Effector memory CD8-positive, alpha-beta T cell (primary cell): Measurements from ENCODE around the gene DCUN1D3.

Experiments used
- ATAC-seq: fragments of 150-1000 bp; cut with Tn5 transposase; replicated peaks from 2 replicates; pipeline ENCODE4 v1.10.0; 2021; ENCODE audit warnings: mild to moderate bottlenecking, moderate library complexity
- DNase-seq, 3 experiments: peaks; one replicate each; pipeline ENCODE4 v3.0.0; 2021
- H3K27ac Mint-ChIP-seq, 2 donors: one replicate each; pipeline ENCODE4 v1.8.0; 2022; ENCODE audit warnings: mild to moderate bottlenecking in 2 of 2, mixed read lengths in 2 of 2, moderate library complexity in 2 of 2
- H3K27me3 Mint-ChIP-seq, 2 donors: one replicate each; pipeline ENCODE4 v1.8.0; 2022; ENCODE audit warnings: mixed read lengths in 2 of 2
- H3K36me3 Mint-ChIP-seq: one replicate; pipeline ENCODE4 v1.8.0; 2022; ENCODE audit warnings: mild to moderate bottlenecking, moderate library complexity, mixed read lengths; ENCODE audit not compliant: insufficient read depth
- H3K4me1 Mint-ChIP-seq, 2 donors: one replicate each; pipeline ENCODE4 v1.8.0; 2022; ENCODE audit warnings: low read depth in 2 of 2, mixed read lengths in 2 of 2
- H3K4me3 Mint-ChIP-seq, 2 donors: one replicate each; pipeline ENCODE4 v1.8.0; 2022; ENCODE audit warnings: mild to moderate bottlenecking in 2 of 2, mixed read lengths in 2 of 2, moderate library complexity in 2 of 2
- H3K9me3 Mint-ChIP-seq, 2 donors: one replicate each; pipeline ENCODE4 v1.8.0; 2022; ENCODE audit warnings: mixed read lengths in 2 of 2

DCUN1D3 gene

GRCh38 chr16:20897253-20897897, 2.8 kb downstream of the DCUN1D3 start:
- Mint-ChIP-seq H3K27ac (peak overlapping the region in 1 of 2 donors; percentile 99), H3K36me3 (peaks cover 31% of the 10 kb centered on the region), H3K27me3 (no peaks in the 10 kb centered on the region), H3K9me3 (no peaks in the 10 kb centered on the region), H3K4me1 (peaks cover 42 to 49% of the 10 kb centered on the region in 2 donors), H3K4me3 (no peak overlapping the region)
- ATAC-seq = no peak
- DNase-seq = no peak

DNA sequence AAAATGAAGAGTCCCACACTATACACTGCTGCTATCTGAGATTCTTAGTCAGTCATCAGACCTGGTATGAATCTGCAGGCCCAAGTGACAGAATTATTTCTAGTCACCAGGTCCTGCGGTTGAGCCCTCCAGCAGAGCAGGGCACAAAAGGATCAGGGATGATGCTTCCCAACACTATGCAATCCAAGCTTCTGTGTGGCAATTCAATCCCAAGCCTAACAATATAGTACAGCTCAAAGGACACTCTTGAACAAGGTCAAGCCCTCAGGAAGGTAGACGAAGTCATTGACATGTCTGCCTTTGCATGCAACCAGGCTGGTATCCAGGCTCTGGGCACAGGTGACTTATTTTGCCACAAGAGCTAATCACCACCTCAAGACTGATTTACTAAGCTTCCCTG, 5.8 kb downstream of the DCUN1D3 start:
- Mint-ChIP-seq H3K4me1 (peaks cover 19 to 20% of the 10 kb centered on the region in 2 donors), H3K4me3 (no peak overlapping the region), H3K9me3 (no peaks in the 10 kb centered on the region), H3K27me3 (no peaks in the 10 kb centered on the region), H3K36me3 (peaks cover 21% of the 10 kb centered on the region), H3K27ac (no peak overlapping the region)
- DNase-seq (no peak), ATAC-seq (no peak)

- Mint-ChIP-seq H3K4me1 (peaks cover 7 to 13% of the 10 kb centered on the region in 2 donors), H3K36me3 (peaks cover 15% of the 10 kb centered on the region), H3K27ac (no peak overlapping the region), H3K27me3 (no peaks in the 10 kb centered on the region), H3K4me3 (no peak overlapping the region), H3K9me3 (no peaks in the 10 kb centered on the region)
- DNase-seq (no peak), ATAC-seq (no peak)
Observed at GRCh38 chr16:20889625-20890275, 10.4 kb downstream of the DCUN1D3 start.

GRCh38 chr16:20887207-20887606, 13.0 kb downstream of the DCUN1D3 start:
- ATAC-seq = no peak
- Mint-ChIP-seq H3K4me1 (peaks cover 6 to 8% of the 10 kb centered on the region in 2 donors), H3K9me3 (no peaks in the 10 kb centered on the region), H3K27ac (no peak overlapping the region), H3K36me3 (peaks cover 7% of the 10 kb centered on the region), H3K4me3 (no peak overlapping the region), H3K27me3 (no peaks in the 10 kb centered on the region)
- DNase-seq = no peak

DNA sequence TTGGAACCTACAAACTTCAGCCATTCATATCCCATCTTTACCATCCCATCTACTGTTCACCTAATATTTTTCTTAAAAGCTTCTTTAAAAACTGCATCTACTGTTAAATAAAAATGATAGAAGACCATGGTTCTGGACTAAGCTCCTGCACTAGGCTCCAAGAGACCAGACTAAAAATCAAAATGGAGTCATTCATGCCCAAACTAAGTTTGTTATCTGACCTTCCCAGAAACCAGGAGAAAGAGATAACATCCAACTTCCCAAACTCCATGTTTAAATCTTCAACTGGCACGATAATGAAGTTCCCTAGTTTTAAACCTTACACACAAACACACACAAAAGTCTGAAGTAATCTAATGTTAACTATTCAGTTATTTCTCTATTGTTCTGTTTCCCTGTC, 13.8 kb downstream of the DCUN1D3 start:
- DNase-seq (no peak), ATAC-seq (no peak)
- no peaks in the 10 kb centered on the region for H3K27me3 Mint-ChIP-seq
- no peak overlapping the region for H3K4me3 Mint-ChIP-seq
- H3K4me1 Mint-ChIP-seq = peaks cover 6 to 8% of the 10 kb centered on the region in 2 donors
- peaks cover 4% of the 10 kb centered on the region for H3K36me3 Mint-ChIP-seq
- H3K9me3 Mint-ChIP-seq = no peaks in the 10 kb centered on the region
- no peak overlapping the region for H3K27ac Mint-ChIP-seq

DNA sequence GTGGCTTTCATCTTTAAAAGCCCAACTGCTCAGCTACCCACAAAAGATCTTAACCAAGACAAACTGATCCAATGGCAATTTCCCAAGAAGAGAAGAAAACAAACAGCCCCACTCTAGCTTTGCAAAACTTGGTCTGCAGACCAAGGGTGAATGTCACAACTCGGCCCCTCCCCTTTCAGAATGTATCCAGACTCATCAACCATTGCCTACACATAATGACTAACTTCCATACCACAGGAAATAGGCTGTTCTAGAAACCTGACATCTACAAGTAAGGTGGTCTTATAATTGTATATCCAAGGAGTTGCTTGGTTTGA, 16.0 kb downstream of the DCUN1D3 start:
- H3K4me1 Mint-ChIP-seq = peaks cover 11 to 19% of the 10 kb centered on the region in 2 donors
- no peak for ATAC-seq

GRCh38 chr16:20883554-20884239, 16.5 kb downstream of the DCUN1D3 start:
- Mint-ChIP-seq H3K27me3 (no peaks in the 10 kb centered on the region), H3K27ac (no peak overlapping the region), H3K4me3 (no peak overlapping the region), H3K9me3 (no peaks in the 10 kb centered on the region), H3K4me1 (peaks cover 13 to 23% of the 10 kb centered on the region in 2 donors), H3K36me3 (peaks cover 5% of the 10 kb centered on the region)
- ATAC-seq (no peak), DNase-seq (no peak)

More for the DNA sequence above, 16.0 kb downstream of the DCUN1D3 start:
- no peak for DNase-seq
- Mint-ChIP-seq H3K9me3 (no peaks in the 10 kb centered on the region), H3K36me3 (peaks cover 5% of the 10 kb centered on the region), H3K27me3 (no peaks in the 10 kb centered on the region), H3K4me3 (no peak overlapping the region), H3K27ac (no peak overlapping the region)

DNA sequence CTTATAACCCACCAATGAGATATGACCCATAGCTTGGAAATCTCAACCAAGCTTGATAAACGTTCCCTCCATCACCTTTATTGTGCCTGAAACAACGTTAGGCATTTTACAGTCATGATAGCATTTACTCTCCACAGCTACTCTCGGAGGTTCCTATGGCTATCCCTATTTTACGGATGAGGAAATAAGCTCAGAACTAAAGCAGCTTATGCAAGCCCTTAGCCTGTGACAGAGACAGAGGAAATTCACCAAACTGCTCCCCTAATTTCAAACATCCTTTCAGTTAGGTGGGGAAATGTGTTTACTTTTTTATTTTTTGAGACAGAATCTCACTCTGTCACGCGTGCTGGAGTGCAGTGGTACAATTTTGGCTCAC, 18.7 kb downstream of the DCUN1D3 start:
- Mint-ChIP-seq H3K4me3 (no peak overlapping the region), H3K36me3 (peaks cover 5% of the 10 kb centered on the region)
- no peak for ATAC-seq

GRCh38 chr16:20880867-20881502, 19.2 kb downstream of the DCUN1D3 start:
- ATAC-seq (no peak), DNase-seq (no peak)
- H3K9me3 Mint-ChIP-seq = no peaks in the 10 kb centered on the region
- no peak overlapping the region for H3K4me3 Mint-ChIP-seq
- peak overlapping the region in 1 of 2 donors; percentile 52 for H3K27ac Mint-ChIP-seq
- no peaks in the 10 kb centered on the region for H3K27me3 Mint-ChIP-seq
- H3K4me1 Mint-ChIP-seq = peaks cover 11 to 24% of the 10 kb centered on the region in 2 donors
- H3K36me3 Mint-ChIP-seq = peaks cover 5% of the 10 kb centered on the region

More for the DNA sequence above, 18.7 kb downstream of the DCUN1D3 start:
- H3K27ac Mint-ChIP-seq = no peak overlapping the region
- no peak for DNase-seq
- H3K4me1 Mint-ChIP-seq = peaks cover 13 to 28% of the 10 kb centered on the region in 2 donors
- H3K9me3 Mint-ChIP-seq = no peaks in the 10 kb centered on the region
- no peaks in the 10 kb centered on the region for H3K27me3 Mint-ChIP-seq

DNA sequence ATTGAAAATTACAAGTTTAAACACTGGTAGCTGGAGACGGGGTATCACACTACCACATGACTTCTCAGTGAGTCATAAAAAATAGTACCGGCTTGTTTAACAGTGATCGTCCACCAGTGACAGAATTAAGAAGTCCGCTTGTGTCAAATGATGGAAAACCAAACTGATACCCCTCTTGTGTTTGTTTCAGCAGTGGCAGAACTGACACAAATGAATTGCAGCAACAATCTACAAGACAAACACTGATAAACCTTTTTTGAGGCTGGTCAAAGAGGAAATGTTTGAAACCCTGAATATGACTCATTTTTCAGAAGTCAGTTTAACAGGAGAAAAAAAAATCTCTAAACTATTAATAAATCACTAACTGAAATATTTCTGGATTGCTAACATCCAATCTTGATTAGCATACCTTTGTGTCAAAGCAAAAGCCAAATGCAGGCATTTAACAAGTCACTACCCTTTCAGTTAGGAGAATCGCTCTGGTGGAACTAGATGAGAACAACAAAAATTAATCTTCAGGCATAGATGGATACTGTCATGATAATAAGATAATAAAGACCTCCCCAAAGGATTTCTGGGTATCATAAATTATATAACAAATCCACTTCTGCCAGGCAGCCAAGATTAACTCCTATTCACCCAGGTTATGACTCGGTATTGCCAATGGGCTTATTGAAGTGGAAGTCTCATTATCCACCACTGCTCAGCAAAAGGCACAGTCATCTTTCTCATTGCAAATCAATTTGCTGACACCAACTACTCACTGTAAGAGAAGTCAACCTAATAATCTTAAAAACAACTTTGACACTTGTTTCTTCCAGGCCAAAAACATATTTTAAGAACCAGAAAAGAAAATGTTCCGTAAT, 20.8 kb downstream of the DCUN1D3 start:
- Mint-ChIP-seq H3K9me3 (no peaks in the 10 kb centered on the region), H3K27ac (peak overlapping the region; percentile 59 to 82), H3K36me3 (peaks cover 5% of the 10 kb centered on the region), H3K4me1 (peaks cover 21 to 35% of the 10 kb centered on the region in 2 donors), H3K27me3 (no peaks in the 10 kb centered on the region), H3K4me3 (peak overlapping the region; percentile 29 to 40)
- ATAC-seq (no peak), DNase-seq (no peak)

DNA sequence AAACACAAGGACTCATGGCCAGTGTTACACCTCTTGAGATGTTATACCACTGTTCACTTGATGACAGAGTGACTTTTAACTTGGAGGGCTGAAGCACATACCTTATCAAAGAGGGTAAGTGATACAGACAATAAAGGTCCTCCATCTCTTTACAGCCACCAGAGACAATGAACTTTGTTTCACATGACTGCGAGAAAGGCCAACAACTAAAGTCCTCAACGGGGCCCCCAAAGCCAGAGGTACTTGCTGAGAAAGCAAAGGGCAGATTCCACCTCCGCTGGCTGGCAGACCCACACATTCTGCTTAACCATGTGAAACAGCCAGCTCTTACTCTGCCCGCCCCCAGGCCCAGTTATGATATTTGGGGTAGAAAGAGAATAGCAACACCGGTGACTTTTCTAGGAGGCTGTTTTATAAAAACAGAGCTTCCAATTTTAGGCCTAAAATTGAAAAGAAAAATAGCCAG, 21.4 kb downstream of the DCUN1D3 start:
- no peaks in the 10 kb centered on the region for H3K9me3 Mint-ChIP-seq
- H3K27ac Mint-ChIP-seq = peak overlapping the region; percentile 59 to 82
- no peak for DNase-seq
- no peaks in the 10 kb centered on the region for H3K27me3 Mint-ChIP-seq
- H3K4me3 Mint-ChIP-seq = peak overlapping the region in 1 of 2 donors; percentile 40
- H3K36me3 Mint-ChIP-seq = peaks cover 5% of the 10 kb centered on the region
- ATAC-seq = no peak
- H3K4me1 Mint-ChIP-seq = peaks cover 23 to 41% of the 10 kb centered on the region in 2 donors

- DNase-seq (no peak), ATAC-seq (no peak)
- Mint-ChIP-seq H3K4me1 (peaks cover 28 to 45% of the 10 kb centered on the region in 2 donors), H3K27me3 (no peaks in the 10 kb centered on the region), H3K4me3 (peak overlapping the region; percentile 67 to 68), H3K27ac (peak overlapping the region; percentile 92 to 94), H3K9me3 (no peaks in the 10 kb centered on the region), H3K36me3 (peaks cover 2% of the 10 kb centered on the region)
Observed at GRCh38 chr16:20875355-20875650, 24.9 kb downstream of the DCUN1D3 start.

- H3K9me3 Mint-ChIP-seq = no peaks in the 10 kb centered on the region
- H3K36me3 Mint-ChIP-seq = no peaks in the 10 kb centered on the region
- DNase-seq (no peak), ATAC-seq (no peak)
- H3K4me3 Mint-ChIP-seq = peak overlapping the region; percentile 67 to 68
- peak overlapping the region; percentile 92 to 94 for H3K27ac Mint-ChIP-seq
- H3K27me3 Mint-ChIP-seq = no peaks in the 10 kb centered on the region
- H3K4me1 Mint-ChIP-seq = peaks cover 23 to 34% of the 10 kb centered on the region in 2 donors
Observed at GRCh38 chr16:20874088-20874581, 26.0 kb downstream of the DCUN1D3 start.
